Measurements from ENCODE around the gene MAD2L1BP. TPM values are rescaled to one million over a fixed set of nuclear protein-coding genes. Genes with fewer than 3 reads are reported as not detected.

Gene MAD2L1BP
- total RNA-seq, 1 experiment from 2014 or later, result 33.5 TPM

DNA sequence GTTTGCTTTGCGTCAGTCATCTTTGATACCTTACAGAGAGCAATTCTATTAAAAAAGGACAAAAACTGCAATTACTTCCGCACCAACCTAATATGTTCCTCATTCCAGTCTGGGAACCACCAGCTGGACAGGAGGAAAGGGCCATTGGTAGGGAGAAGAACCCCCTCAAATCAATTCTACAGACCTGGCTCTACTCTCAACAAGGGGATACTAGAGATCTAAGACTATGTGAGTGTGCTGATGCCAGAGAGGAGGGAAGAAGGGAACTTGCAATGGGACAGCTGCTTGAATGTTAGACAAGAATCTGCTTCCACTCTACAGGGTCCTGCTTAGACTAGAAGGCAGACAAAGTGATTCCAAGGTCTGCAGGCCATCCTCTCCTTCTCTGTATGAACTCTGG lies 38.7 kb downstream of the MAD2L1BP start:
- no TSS peak for BruUV-seq (replicated peaks)
- Mint-ChIP-seq H3K4me3 (ENCODE audit: unreplicated experiment) (no peak overlapping the region), H3K36me3 (ENCODE audit: insufficient read depth, unreplicated experiment) (peaks cover 31% of the 10 kb centered on the region), H3K4me1 (ENCODE audit: low read depth, unreplicated experiment) (no peaks in the 10 kb centered on the region), H3K9me3 (ENCODE audit: unreplicated experiment) (no peaks in the 10 kb centered on the region), H3K27me3 (ENCODE audit: insufficient read depth, unreplicated experiment) (no peaks in the 10 kb centered on the region), H3K27ac (ENCODE audit: unreplicated experiment) (no peak overlapping the region)
- H3K4me1 ChIP-seq, result no peaks in the 10 kb centered on the region
- no peaks in the 10 kb centered on the region for H3K9me3 ChIP-seq
- CTCF ChIA-PET, result no interaction called here
- TF ChIP-seq CTCF (IDR thresholded peaks at IDR 0.05; ENCODE audit: insufficient read depth in 1 of 2, low read depth in 1 of 2, low read length in 1 of 2, severe bottlenecking in 1 of 2, unreplicated experiment in 1 of 2), result no peak
- POLR2A ChIA-PET, result no interaction called here
- H3K27me3 ChIP-seq (replicated peaks; ENCODE audit: control insufficient read depth, insufficient read depth, low read length), result no peaks in the 10 kb centered on the region
- H3K36me3 ChIP-seq (ENCODE audit: control insufficient read depth, insufficient read depth, low read length), result peaks cover 6% of the 10 kb centered on the region
- intact Hi-C loops (cut with micrococcal nuclease; ENCODE audit: unreplicated experiment), result no loop called here
- no peak for DNase-seq
- no peak overlapping the region for H3K4me3 ChIP-seq (ENCODE audit: low read depth, low read length)

DNA sequence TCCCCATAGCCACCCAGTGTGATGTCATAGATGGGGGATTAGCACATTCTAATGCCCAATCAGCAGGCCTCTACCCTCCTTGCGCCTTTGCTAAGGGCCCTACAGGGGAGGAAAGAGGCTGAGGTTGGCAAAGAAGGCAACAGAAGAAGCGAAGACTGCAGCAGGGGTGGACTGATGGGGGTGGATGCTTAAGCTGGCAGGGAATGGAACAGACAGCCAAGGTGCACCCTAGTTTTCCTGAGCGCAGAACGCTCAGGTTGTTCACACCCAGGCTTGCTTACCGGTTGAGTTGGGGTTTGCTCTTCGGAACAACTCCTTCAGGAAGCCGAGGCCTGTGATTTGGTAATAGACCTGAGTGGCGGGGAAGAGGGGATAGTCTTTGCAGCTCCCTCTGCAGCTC lies 39.3 kb downstream of the MAD2L1BP start:
- intact Hi-C loops (cut with micrococcal nuclease; ENCODE audit: unreplicated experiment), result no loop called here
- Mint-ChIP-seq H3K9me3 (ENCODE audit: unreplicated experiment) (no peaks in the 10 kb centered on the region), H3K4me1 (ENCODE audit: low read depth, unreplicated experiment) (no peaks in the 10 kb centered on the region), H3K36me3 (ENCODE audit: insufficient read depth, unreplicated experiment) (peaks cover 36% of the 10 kb centered on the region), H3K4me3 (ENCODE audit: unreplicated experiment) (no peak overlapping the region), H3K27me3 (ENCODE audit: insufficient read depth, unreplicated experiment) (no peaks in the 10 kb centered on the region), H3K27ac (ENCODE audit: unreplicated experiment) (no peak overlapping the region)
- Histone ChIP-seq H3K27me3 (replicated peaks; ENCODE audit: control insufficient read depth, insufficient read depth, low read length) (no peaks in the 10 kb centered on the region), H3K9me3 (no peaks in the 10 kb centered on the region), H3K4me1 (no peaks in the 10 kb centered on the region), H3K36me3 (ENCODE audit: control insufficient read depth, insufficient read depth, low read length) (peaks cover 6% of the 10 kb centered on the region), H3K4me3 (ENCODE audit: low read depth, low read length) (no peak overlapping the region)
- TF ChIP-seq CTCF (IDR thresholded peaks at IDR 0.05; ENCODE audit: insufficient read depth in 1 of 2, low read depth in 1 of 2, low read length in 1 of 2, severe bottlenecking in 1 of 2, unreplicated experiment in 1 of 2), result no peak
- DNase-seq, result no peak
- POLR2A ChIA-PET, result no interaction called here
- no TSS peak for BruUV-seq (replicated peaks)
- CTCF ChIA-PET, result no interaction called here

- CTCF ChIA-PET, result no interaction called here
- Histone ChIP-seq H3K4me1 (peaks cover 12% of the 10 kb centered on the region), H3K9me3 (no peaks in the 10 kb centered on the region), H3K27me3 (replicated peaks; ENCODE audit: control insufficient read depth, insufficient read depth, low read length) (no peaks in the 10 kb centered on the region), H3K36me3 (ENCODE audit: control insufficient read depth, insufficient read depth, low read length) (peaks cover 5% of the 10 kb centered on the region), H3K4me3 (ENCODE audit: low read depth, low read length) (no peak overlapping the region)
- POLR2A ChIA-PET, result interaction anchor here (0.6 kb wide), 1 partner anchor 250 kb away, joined by 4 read pairs; no protein-coding TSS in a partner anchor
- intact Hi-C loops (cut with micrococcal nuclease; ENCODE audit: unreplicated experiment), result no loop called here
- no peak for TF ChIP-seq CTCF (IDR thresholded peaks at IDR 0.05; ENCODE audit: insufficient read depth in 1 of 2, low read depth in 1 of 2, low read length in 1 of 2, severe bottlenecking in 1 of 2, unreplicated experiment in 1 of 2)
- no peak for DNase-seq
- H3K27me3 Mint-ChIP-seq (ENCODE audit: insufficient read depth, unreplicated experiment), result no peaks in the 10 kb centered on the region
- no peak overlapping the region for H3K27ac Mint-ChIP-seq (ENCODE audit: unreplicated experiment)
- peaks cover 9% of the 10 kb centered on the region for H3K4me1 Mint-ChIP-seq (ENCODE audit: low read depth, unreplicated experiment)
- no peak overlapping the region for H3K4me3 Mint-ChIP-seq (ENCODE audit: unreplicated experiment)
- peaks cover 32% of the 10 kb centered on the region for H3K36me3 Mint-ChIP-seq (ENCODE audit: insufficient read depth, unreplicated experiment)
- no peaks in the 10 kb centered on the region for H3K9me3 Mint-ChIP-seq (ENCODE audit: unreplicated experiment)
- no TSS peak for BruUV-seq (replicated peaks)
These were observed 41.4 kb downstream of the MAD2L1BP start for GRCh38 chr6:43676962-43677606.
